SK-N-MC (cell line): ENCODE data around the gene AGBL1.

Source experiments
- EZH2 ChIP-seq: fragments of 200-600 bp; sonication (generic); IDR thresholded peaks from one replicate; pipeline ENCODE4 v1.6.1; 2017; ENCODE audit warnings: antibody characterized with exemption
- POLR2AphosphoS5 ChIP-seq: IDR thresholded peaks from 2 replicates; pipeline ENCODE4 v1.6.1; 2012; ENCODE audit warnings: mild to moderate bottlenecking, low read depth, low read length, borderline replicate concordance

- no peak for TF ChIP-seq EZH2
- no peak for TF ChIP-seq POLR2AphosphoS5
Measured at GRCh38 chr15:87021751-87022150, 942.1 kb downstream of the AGBL1 start.
